ENCODE results near the gene FBRSL1. TPM values are rescaled to one million over a fixed set of nuclear protein-coding genes. Genes with fewer than 3 reads are reported as not detected.

FBRSL1 gene
- total and polyA plus RNA-seq, 2 donors from 2014 or later = 23.8 to 44.7 TPM

GRCh38 chr12:132502149-132502881 lies 12.4 kb downstream of the FBRSL1 start:
- no peaks in the 10 kb centered on the region for H3K9me3 ChIP-seq (ENCODE audit: control insufficient read depth in 2 of 3, insufficient read depth in 1 of 3, low read length in 3 of 3)
- intact Hi-C loops (cut with DNase I) = no loop called here
- peaks cover 0 to 77% (median 8%) of the 10 kb centered on the region in 3 donors for H3K4me1 ChIP-seq (ENCODE audit: control insufficient read depth in 2 of 3, insufficient read depth in 2 of 3, low read depth in 1 of 3, low read length in 3 of 3)
- H3K27ac ChIP-seq (ENCODE audit: low read depth in 2 of 2, low read length in 2 of 2) = no peak overlapping the region
- DNase-seq (peak in 1 of 5 donors; percentile 54), FAIRE-seq (no peak)
- H3K4me3 ChIP-seq (ENCODE audit: low read length in 3 of 3) = no peak overlapping the region
- TF ChIP-seq, protein P1, sequence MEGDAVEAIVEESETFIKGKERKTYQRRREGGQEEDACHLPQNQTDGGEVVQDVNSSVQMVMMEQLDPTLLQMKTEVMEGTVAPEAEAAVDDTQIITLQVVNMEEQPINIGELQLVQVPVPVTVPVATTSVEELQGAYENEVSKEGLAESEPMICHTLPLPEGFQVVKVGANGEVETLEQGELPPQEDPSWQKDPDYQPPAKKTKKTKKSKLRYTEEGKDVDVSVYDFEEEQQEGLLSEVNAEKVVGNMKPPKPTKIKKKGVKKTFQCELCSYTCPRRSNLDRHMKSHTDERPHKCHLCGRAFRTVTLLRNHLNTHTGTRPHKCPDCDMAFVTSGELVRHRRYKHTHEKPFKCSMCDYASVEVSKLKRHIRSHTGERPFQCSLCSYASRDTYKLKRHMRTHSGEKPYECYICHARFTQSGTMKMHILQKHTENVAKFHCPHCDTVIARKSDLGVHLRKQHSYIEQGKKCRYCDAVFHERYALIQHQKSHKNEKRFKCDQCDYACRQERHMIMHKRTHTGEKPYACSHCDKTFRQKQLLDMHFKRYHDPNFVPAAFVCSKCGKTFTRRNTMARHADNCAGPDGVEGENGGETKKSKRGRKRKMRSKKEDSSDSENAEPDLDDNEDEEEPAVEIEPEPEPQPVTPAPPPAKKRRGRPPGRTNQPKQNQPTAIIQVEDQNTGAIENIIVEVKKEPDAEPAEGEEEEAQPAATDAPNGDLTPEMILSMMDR (IDR thresholded peaks at IDR 0.05; ENCODE audit: borderline replicate concordance, extremely low read depth, insufficient read depth) = no peak
- no peaks in the 10 kb centered on the region for H3K27me3 ChIP-seq (ENCODE audit: control insufficient read depth, insufficient read depth, low read length)
- no peak overlapping the region for H3K9ac ChIP-seq (ENCODE audit: low read length in 3 of 3)
- no peaks in the 10 kb centered on the region for H3K36me3 ChIP-seq (ENCODE audit: control insufficient read depth in 2 of 3, insufficient read depth in 3 of 3, low read length in 3 of 3)

DNA sequence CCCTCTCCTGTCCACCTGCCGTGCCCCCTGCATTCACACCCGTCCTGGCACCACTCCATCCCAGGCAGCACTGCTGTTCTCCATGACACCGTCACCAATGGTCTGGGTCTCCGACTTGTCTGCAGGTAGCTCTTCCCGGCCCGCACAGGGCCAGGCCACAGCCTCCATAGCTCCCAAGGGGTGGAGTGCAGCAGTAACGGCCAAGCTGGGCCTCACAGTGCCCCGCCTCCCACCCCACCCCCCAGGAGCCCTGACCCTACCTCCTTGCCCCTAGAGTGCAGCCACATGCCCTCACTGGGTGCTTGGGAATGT lies 12.9 kb downstream of the FBRSL1 start:
- FAIRE-seq = no peak
- H3K9ac ChIP-seq (ENCODE audit: low read length in 3 of 3) = no peak overlapping the region
- DNase-seq = no peak
- no peak overlapping the region for H3K4me3 ChIP-seq (ENCODE audit: low read length in 3 of 3)
- intact Hi-C loops (cut with DNase I) = no loop called here
- H3K27ac ChIP-seq (ENCODE audit: low read depth in 2 of 2, low read length in 2 of 2) = no peak overlapping the region
- TF ChIP-seq, protein P1 (IDR thresholded peaks at IDR 0.05; ENCODE audit: borderline replicate concordance, extremely low read depth, insufficient read depth) = no peak
- no peaks in the 10 kb centered on the region for H3K36me3 ChIP-seq (ENCODE audit: control insufficient read depth in 2 of 3, insufficient read depth in 3 of 3, low read length in 3 of 3)
- peaks cover 0 to 81% (median 8%) of the 10 kb centered on the region in 3 donors for H3K4me1 ChIP-seq (ENCODE audit: control insufficient read depth in 2 of 3, insufficient read depth in 2 of 3, low read depth in 1 of 3, low read length in 3 of 3)
- no peaks in the 10 kb centered on the region for H3K9me3 ChIP-seq (ENCODE audit: control insufficient read depth in 2 of 3, insufficient read depth in 1 of 3, low read length in 3 of 3)
- H3K27me3 ChIP-seq (ENCODE audit: control insufficient read depth, insufficient read depth, low read length) = no peaks in the 10 kb centered on the region

- H3K27ac ChIP-seq (ENCODE audit: low read depth in 2 of 2, low read length in 2 of 2) = no peak overlapping the region
- DNase-seq = no peak
- no peaks in the 10 kb centered on the region for H3K27me3 ChIP-seq (ENCODE audit: control insufficient read depth, insufficient read depth, low read length)
- TF ChIP-seq, protein P1 (IDR thresholded peaks at IDR 0.05; ENCODE audit: borderline replicate concordance, extremely low read depth, insufficient read depth) = no peak
- no peak for FAIRE-seq
- peaks cover 0 to 81% (median 8%) of the 10 kb centered on the region in 3 donors for H3K4me1 ChIP-seq (ENCODE audit: control insufficient read depth in 2 of 3, insufficient read depth in 2 of 3, low read depth in 1 of 3, low read length in 3 of 3)
- H3K9me3 ChIP-seq (ENCODE audit: control insufficient read depth in 2 of 3, insufficient read depth in 1 of 3, low read length in 3 of 3) = no peaks in the 10 kb centered on the region
- intact Hi-C loops (cut with DNase I) = no loop called here
- no peak overlapping the region for H3K9ac ChIP-seq (ENCODE audit: low read length in 3 of 3)
- no peak overlapping the region for H3K4me3 ChIP-seq (ENCODE audit: low read length in 3 of 3)
- no peaks in the 10 kb centered on the region for H3K36me3 ChIP-seq (ENCODE audit: control insufficient read depth in 2 of 3, insufficient read depth in 3 of 3, low read length in 3 of 3)
Measured at GRCh38 chr12:132503618-132504204, 13.8 kb downstream of the FBRSL1 start.
